ENCODE results near the gene AKAP4. TPM values are rescaled to one million over a fixed set of nuclear protein-coding genes. Genes with fewer than 3 reads are reported as not detected.

AKAP4 gene, protein sequence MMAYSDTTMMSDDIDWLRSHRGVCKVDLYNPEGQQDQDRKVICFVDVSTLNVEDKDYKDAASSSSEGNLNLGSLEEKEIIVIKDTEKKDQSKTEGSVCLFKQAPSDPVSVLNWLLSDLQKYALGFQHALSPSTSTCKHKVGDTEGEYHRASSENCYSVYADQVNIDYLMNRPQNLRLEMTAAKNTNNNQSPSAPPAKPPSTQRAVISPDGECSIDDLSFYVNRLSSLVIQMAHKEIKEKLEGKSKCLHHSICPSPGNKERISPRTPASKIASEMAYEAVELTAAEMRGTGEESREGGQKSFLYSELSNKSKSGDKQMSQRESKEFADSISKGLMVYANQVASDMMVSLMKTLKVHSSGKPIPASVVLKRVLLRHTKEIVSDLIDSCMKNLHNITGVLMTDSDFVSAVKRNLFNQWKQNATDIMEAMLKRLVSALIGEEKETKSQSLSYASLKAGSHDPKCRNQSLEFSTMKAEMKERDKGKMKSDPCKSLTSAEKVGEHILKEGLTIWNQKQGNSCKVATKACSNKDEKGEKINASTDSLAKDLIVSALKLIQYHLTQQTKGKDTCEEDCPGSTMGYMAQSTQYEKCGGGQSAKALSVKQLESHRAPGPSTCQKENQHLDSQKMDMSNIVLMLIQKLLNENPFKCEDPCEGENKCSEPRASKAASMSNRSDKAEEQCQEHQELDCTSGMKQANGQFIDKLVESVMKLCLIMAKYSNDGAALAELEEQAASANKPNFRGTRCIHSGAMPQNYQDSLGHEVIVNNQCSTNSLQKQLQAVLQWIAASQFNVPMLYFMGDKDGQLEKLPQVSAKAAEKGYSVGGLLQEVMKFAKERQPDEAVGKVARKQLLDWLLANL
- not detected for total RNA-seq

DNA sequence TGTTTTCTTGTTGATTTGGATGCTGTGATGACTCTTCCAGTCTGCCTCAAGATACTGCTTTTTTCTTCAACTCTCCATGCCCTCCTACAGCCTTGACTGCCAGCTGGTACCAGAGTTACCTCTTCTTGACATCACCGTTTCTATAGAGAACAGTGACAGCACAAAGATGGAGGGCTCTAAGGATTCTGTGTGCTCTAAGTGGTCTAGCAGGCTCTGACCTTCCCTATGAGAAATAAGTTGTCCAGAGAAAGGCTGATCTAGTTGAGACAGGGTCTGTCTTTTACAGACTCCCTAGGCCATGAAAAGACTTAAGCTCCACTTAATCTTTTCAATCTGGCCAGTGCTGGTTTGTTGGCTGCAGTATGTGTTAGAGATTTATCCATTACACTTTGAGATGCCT is at the start of gene AKAP4:
Gene AKAP4 (minus strand): TSS at position 101 of the 400 bp plus-strand sequence. CDS start 118 bp downstream, outside the sequence.
- Histone ChIP-seq H3K4me3 (no peak within 1 kb of the TSS), H3K36me3 (no peaks in the 10 kb centered on the region), H3K27me3 (no peaks in the 10 kb centered on the region), H3K4me1 (peaks cover 0 to 10% (median 6%) of the 10 kb centered on the region in 4 donors), H3K9me3 (no peaks in the 10 kb centered on the region), H3K27ac (replicated peaks in 1 of 4) (no peak within 1 kb of the TSS)
- intact Hi-C loops (cut with DNase I): no loop called here
- TF ChIP-seq POLR2A (IDR thresholded peaks at IDR 0.05; ENCODE audit: low read depth) (no peak), POLR2AphosphoS5 (IDR thresholded peaks at IDR 0.05) (no peak)
- DNase-seq (ENCODE audit: extremely low spot score): no peak
- WGBS: 67% methylated on average over 1 of the region's 1 CpG

DNA sequence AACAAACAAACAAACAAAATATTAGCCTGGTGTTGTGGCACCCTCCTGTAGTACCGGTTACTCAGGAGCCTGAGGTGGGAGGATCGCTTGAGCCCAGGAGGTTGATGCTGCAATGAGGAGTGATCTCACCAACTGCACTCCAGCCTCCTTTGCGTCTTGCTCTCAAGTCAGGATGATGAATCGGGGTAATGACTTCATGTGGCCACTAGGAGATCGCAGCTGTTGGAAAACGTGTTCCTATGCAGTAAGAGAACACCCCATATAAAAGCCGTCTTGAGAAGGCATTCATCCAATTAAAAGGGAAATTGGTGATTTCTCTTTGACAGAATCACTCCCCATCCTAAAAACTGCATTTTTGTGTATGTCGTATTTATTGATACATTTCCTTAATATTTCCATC is 10.7 kb upstream of the AKAP4 start:
- TF ChIP-seq, protein P1, sequence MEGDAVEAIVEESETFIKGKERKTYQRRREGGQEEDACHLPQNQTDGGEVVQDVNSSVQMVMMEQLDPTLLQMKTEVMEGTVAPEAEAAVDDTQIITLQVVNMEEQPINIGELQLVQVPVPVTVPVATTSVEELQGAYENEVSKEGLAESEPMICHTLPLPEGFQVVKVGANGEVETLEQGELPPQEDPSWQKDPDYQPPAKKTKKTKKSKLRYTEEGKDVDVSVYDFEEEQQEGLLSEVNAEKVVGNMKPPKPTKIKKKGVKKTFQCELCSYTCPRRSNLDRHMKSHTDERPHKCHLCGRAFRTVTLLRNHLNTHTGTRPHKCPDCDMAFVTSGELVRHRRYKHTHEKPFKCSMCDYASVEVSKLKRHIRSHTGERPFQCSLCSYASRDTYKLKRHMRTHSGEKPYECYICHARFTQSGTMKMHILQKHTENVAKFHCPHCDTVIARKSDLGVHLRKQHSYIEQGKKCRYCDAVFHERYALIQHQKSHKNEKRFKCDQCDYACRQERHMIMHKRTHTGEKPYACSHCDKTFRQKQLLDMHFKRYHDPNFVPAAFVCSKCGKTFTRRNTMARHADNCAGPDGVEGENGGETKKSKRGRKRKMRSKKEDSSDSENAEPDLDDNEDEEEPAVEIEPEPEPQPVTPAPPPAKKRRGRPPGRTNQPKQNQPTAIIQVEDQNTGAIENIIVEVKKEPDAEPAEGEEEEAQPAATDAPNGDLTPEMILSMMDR (IDR thresholded peaks at IDR 0.05): peak in 1 of 3 experiments; percentile 6
- TF ChIP-seq POLR2AphosphoS5 (IDR thresholded peaks at IDR 0.05): no peak
- no peak for TF ChIP-seq POLR2A (IDR thresholded peaks at IDR 0.05; ENCODE audit: low read depth)
- TF ChIP-seq EP300 (IDR thresholded peaks at IDR 0.05): no peak

GRCh38 chrX:50206753-50207152 is 5.9 kb upstream of the AKAP4 start:
- DNase-seq (ENCODE audit: extremely low spot score): no peak
- WGBS: 72% methylated on average over 11 of the region's 11 CpGs
- peaks cover 0 to 10% (median 6%) of the 10 kb centered on the region in 4 donors for H3K4me1 ChIP-seq
- no peak overlapping the region for H3K27ac ChIP-seq (replicated peaks in 1 of 4)
- TF ChIP-seq POLR2AphosphoS5 (IDR thresholded peaks at IDR 0.05) (no peak), POLR2A (IDR thresholded peaks at IDR 0.05; ENCODE audit: low read depth) (no peak), EP300 (IDR thresholded peaks at IDR 0.05) (no peak)
- TF ChIP-seq, protein P1 (IDR thresholded peaks at IDR 0.05): no peak
- no peak overlapping the region for H3K4me3 ChIP-seq
- no peaks in the 10 kb centered on the region for H3K27me3 ChIP-seq
- H3K9me3 ChIP-seq: no peaks in the 10 kb centered on the region
- intact Hi-C loops (cut with DNase I): no loop called here
- no peaks in the 10 kb centered on the region for H3K36me3 ChIP-seq

More for the DNA sequence above, 10.7 kb upstream of the AKAP4 start:
- Histone ChIP-seq H3K9me3 (no peaks in the 10 kb centered on the region), H3K4me3 (no peak overlapping the region), H3K36me3 (no peaks in the 10 kb centered on the region), H3K27me3 (no peaks in the 10 kb centered on the region), H3K4me1 (no peaks in the 10 kb centered on the region), H3K27ac (replicated peaks in 1 of 4) (no peak overlapping the region)
- intact Hi-C loops (cut with DNase I): no loop called here
- WGBS: 32% methylated on average over 8 of the region's 8 CpGs
- no peak for DNase-seq (ENCODE audit: extremely low spot score)

DNA sequence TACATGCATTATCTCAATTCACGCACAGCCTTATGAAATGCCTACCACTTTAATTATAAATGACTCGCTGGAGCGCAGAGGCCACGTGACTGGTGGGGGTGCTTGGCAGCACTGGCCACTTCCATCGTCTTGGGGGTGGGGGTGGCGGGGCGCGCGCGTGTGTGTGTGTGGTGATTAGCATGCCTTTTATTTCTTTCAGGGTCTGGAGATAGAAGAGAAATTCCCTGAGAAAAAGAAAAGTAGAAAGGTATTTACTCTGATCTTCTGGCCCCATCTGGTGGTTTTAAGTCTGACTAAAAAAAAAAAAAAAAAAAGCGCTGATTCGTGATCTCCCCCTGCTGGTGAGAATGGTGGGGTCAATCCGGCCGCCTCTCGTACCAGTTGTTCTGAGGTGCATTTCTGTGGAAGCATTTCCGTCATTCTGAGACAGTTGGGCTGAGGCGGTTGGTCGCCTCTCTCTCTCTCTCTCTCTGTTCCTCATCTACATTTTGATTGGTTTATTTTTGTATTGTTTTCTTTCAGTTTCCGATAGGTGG is 3.6 kb upstream of the AKAP4 start, which contains the start of gene CCNB3:
Gene CCNB3 (plus strand): TSS at position 402 of the 536 bp plus-strand sequence. CDS start 80,399 bp downstream, outside the sequence.
- DNase-seq (ENCODE audit: extremely low spot score): no peak
- Histone ChIP-seq H3K9me3 (no peaks in the 10 kb centered on the region), H3K27ac (replicated peaks in 1 of 4) (peak within 1 kb of the TSS in 2 of 4 donors; percentile 34 to 35), H3K4me3 (peak within 1 kb of the TSS; percentile 41 to 55 (median 42)), H3K27me3 (no peaks in the 10 kb centered on the region), H3K4me1 (peaks cover 0 to 10% (median 6%) of the 10 kb centered on the region in 4 donors), H3K36me3 (no peaks in the 10 kb centered on the region)
- intact Hi-C loops (cut with DNase I): loop anchor here (2.0 kb wide), 1 partner anchor 288 kb away; no protein-coding TSS in a partner anchor
- TF ChIP-seq POLR2A (IDR thresholded peaks at IDR 0.05; ENCODE audit: low read depth) (no peak), POLR2AphosphoS5 (IDR thresholded peaks at IDR 0.05) (peak; percentile 19 to 55)
- TF ChIP-seq, protein P1 (IDR thresholded peaks at IDR 0.05): peak; percentile 59 to 64 (median 63)
- 17% methylated on average over 19 of the region's 19 CpGs for WGBS
